Heart left ventricle (tissue), 16 donors: Measurements from ENCODE around the gene DCPS. TPM values are rescaled to one million over a fixed set of nuclear protein-coding genes. Genes with fewer than 3 reads are reported as not detected.
"Not testable (repeated sequence)": the region's sequence is repeated elsewhere in the genome, so short reads cannot be mapped to it uniquely, and the experiment has no call there.

ENCODE experiments used
- ATAC-seq, 4 donors: fragments of 200-7000 bp; cut with Tn5 transposase; one replicate each; pipeline ENCODE4 v1.9.1; 2020 to 2022; ENCODE audit warnings: moderate library complexity in 4 of 4, mild to moderate bottlenecking in 3 of 4, moderate number of reproducible peaks in 1 of 4
- DNase-seq, 5 donors: peaks; one replicate each; pipeline ENCODE4 v3.0.0-alpha.2; 2020
- H3K27ac ChIP-seq, 12 donors: fragments of 200-600 bp; sonication (generic) in 4 of 12; one replicate each; pipeline versions ENCODE4 v1.5.0 to v1.8.0; 2016 to 2022; ENCODE audit warnings: mild to moderate bottlenecking in 2 of 12
- H3K27me3 ChIP-seq, 9 donors: fragments of 200-600 bp; sonication (generic) in 2 of 9; one replicate each; pipeline versions ENCODE4 v1.5.1 to v1.8.0; 2016 to 2022; ENCODE audit warnings: mild to moderate bottlenecking in 3 of 9
- H3K36me3 ChIP-seq, 9 donors: fragments of 200-600 bp; sonication (generic) in 2 of 9; one replicate each; pipeline versions ENCODE4 v1.5.0 to v1.8.0; 2018 to 2022; ENCODE audit warnings: mild to moderate bottlenecking in 2 of 9
- H3K4me1 ChIP-seq, 12 donors: fragments of 200-600 bp; sonication (generic) in 4 of 12; one replicate each; pipeline versions ENCODE4 v1.5.0 to v1.8.0; 2016 to 2022; ENCODE audit warnings: mild to moderate bottlenecking in 3 of 12
- H3K4me3 ChIP-seq, 12 donors: fragments of 200-600 bp; sonication (generic) in 4 of 12; one replicate each; pipeline versions ENCODE4 v1.5.0 to v1.8.0; 2017 to 2022; ENCODE audit warnings: mild to moderate bottlenecking in 9 of 12, moderate library complexity in 4 of 12
- H3K9me3 ChIP-seq, 12 donors: fragments of 200-600 bp; sonication (generic) in 4 of 12; one replicate each; pipeline versions ENCODE4 v1.5.0 to v1.8.0; 2016 to 2022; ENCODE audit warnings: mild to moderate bottlenecking in 1 of 12
- POLR2A ChIP-seq, 2 donors: fragments of 450-650 bp; IDR thresholded peaks; one replicate each; pipeline ENCODE4 v1.6.1; 2017; ENCODE audit warnings: antibody characterized with exemption in 2 of 2, mild to moderate bottlenecking in 2 of 2, moderate library complexity in 2 of 2
- WGBS, 4 donors: extraction: QIAGEN DNeasy Blood & Tissue Kit in 2 of 4; methylation state at CpG; one replicate each; pipeline versions ENCODE4 v1.1.5 to v1.1.7; 2013 to 2018; 5-methylcytosine and 5-hydroxymethylcytosine counted together
- intact Hi-C, 10 donors: fragments of 100-400 bp; cut with DNase I; formaldehyde crosslinking; loops; one replicate each; pipeline versions ENCODE4 v1.11.1 to v1.14.2; 2022
- polyA plus RNA-seq, 2 donors: library from polyadenylated mRNA; stranded (reverse); fragments of 200-250 nt; gene quantifications; one replicate each; pipeline ENCODE4 v1.2.3, GENCODE V29; 2013
- total RNA-seq, 9 donors: library from RNA; depleted of rRNA in 2 of 9; stranded (reverse); fragments of >200 nt in 2 of 9; fragmentation: NEBNext Ultra II Directional in 3 of 9; extraction: Animal tissue kit (Norgen Biotek cat#: 25700) in 3 of 9; gene quantifications; one replicate each; pipeline versions ENCODE4 v1.1.0 to v1.2.4, GENCODE V29; 2016 to 2023
- TF ChIP-seq, protein P1 (sequence below), 12 donors: fragments of 200-600 bp; sonication (generic) in 4 of 12; IDR thresholded peaks; one replicate each; pipeline versions ENCODE4 v1.5.0 to v1.8.0; 2018 to 2022; ENCODE audit warnings: antibody characterized with exemption in 12 of 12, mild to moderate bottlenecking in 5 of 12
- donor health status: ischemic (EF 13 %, LVEDD 7.1; RV severe dilation, severe dysfunction).
- donor health status: healthy with polysubstance abuse.
- donor health status: DM: no; HTN: yes; CAD: no.
- donor health status: DM: no; HTN: no; CAD: no.
- donor health status: ischemic (EF 25% LVEDD 6.9; RV normal size, moderate dysfunction).
- donor health status: ischemic (EF 25% LVEDD 5.7; RV mildly dilated, moderate dysfunction).
- donor health status: healthy.
- donor health status: DM: yes; HTN: yes; CAD: no.
- donor health status: ischemic (EF 35%, LVEDD 5.7; RV mildly dilated, moderate dysfunction).
- donor health status: nonischemic (EF 11% LVEDD 7.7; RV severe dilation, severe dysfunction).
- donor health status: DM: yes; HTN: yes; CAD: no.
- donor health status: PGD.
- donor health status: ischemic (EF 29% LVEDD 5.4; RV normal size, mild dysfunction).
- donor health status: nonischemic (EF 23%, LVEDD 6.1; RV moderate dilation, normal function).

DCPS gene
- total and polyA plus RNA-seq, 11 donors = 7.7 to 18.9 (median 11.1) TPM

DNA sequence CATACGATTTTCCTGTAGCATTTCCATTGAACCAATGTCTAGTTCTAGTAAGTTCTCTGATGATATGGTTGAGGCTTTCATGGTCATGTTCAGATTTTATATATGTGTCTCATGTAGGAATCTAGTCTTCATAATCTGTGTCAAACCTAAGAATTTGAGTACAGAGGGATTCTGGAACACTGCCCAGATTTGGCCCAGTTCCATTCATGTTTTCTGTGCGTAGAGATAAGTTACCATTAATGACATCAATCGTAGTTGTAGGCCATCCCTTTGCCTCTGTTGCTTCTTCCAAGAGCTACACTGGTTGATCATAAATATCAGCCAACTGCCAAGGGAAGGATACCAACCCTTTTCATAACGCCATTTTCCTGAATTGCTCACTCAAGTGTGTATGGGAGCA is 74.9 kb downstream of the DCPS start:
- intact Hi-C loops = no loop called here
- peak overlapping the region in 2 of 12 donors; percentile 5 to 18 for H3K27ac ChIP-seq
- H3K27me3 ChIP-seq = no peaks in the 10 kb centered on the region
- ATAC-seq = peak in 2 of 4 donors; percentile 28 to 33
- no peak for DNase-seq
- TF ChIP-seq, protein P1, sequence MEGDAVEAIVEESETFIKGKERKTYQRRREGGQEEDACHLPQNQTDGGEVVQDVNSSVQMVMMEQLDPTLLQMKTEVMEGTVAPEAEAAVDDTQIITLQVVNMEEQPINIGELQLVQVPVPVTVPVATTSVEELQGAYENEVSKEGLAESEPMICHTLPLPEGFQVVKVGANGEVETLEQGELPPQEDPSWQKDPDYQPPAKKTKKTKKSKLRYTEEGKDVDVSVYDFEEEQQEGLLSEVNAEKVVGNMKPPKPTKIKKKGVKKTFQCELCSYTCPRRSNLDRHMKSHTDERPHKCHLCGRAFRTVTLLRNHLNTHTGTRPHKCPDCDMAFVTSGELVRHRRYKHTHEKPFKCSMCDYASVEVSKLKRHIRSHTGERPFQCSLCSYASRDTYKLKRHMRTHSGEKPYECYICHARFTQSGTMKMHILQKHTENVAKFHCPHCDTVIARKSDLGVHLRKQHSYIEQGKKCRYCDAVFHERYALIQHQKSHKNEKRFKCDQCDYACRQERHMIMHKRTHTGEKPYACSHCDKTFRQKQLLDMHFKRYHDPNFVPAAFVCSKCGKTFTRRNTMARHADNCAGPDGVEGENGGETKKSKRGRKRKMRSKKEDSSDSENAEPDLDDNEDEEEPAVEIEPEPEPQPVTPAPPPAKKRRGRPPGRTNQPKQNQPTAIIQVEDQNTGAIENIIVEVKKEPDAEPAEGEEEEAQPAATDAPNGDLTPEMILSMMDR (IDR thresholded peaks at IDR 0.05) = no peak
- TF ChIP-seq POLR2A (IDR thresholded peaks at IDR 0.05) = no peak
- WGBS, 4 donors = 30 to 40% (median 37%) methylated on average over 4 of the region's 4 CpGs
- no peak overlapping the region for H3K4me3 ChIP-seq
- no peaks in the 10 kb centered on the region for H3K9me3 ChIP-seq
- H3K4me1 ChIP-seq = peaks cover 0 to 72% (median 23%) of the 10 kb centered on the region in 12 donors
- H3K36me3 ChIP-seq = peaks cover 0 to 3% (median 0%) of the 10 kb centered on the region in 9 donors

DNA sequence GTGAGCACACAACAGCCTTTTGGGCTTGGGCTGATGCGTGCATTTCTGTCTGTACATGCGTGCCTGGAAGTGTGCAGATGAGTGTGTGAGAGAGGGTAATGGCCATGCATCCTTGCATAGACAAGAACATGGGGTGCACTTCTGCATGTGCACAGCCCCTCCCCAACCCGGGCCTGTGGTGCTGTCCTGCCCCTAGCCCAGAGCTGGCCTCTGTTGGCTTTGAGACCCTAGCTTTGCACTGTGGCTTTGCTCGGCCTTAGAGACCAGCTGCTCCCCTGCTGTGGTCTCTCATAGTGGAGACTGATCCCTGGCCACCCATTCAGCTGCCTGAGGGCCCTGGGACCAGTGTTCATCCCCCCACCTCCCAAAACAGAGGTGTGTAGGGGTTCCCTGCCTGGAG is 77.0 kb downstream of the DCPS start:
- peaks cover 0 to 65% (median 25%) of the 10 kb centered on the region in 12 donors for H3K4me1 ChIP-seq
- no peaks in the 10 kb centered on the region for H3K9me3 ChIP-seq
- intact Hi-C loops = no loop called here
- no peak for TF ChIP-seq POLR2A (IDR thresholded peaks at IDR 0.05)
- TF ChIP-seq, protein P1 (IDR thresholded peaks at IDR 0.05) = no peak
- no peak overlapping the region for H3K4me3 ChIP-seq
- WGBS, 4 donors = 83 to 95% (median 89%) methylated on average over 3 to 4 of the region's 4 CpGs
- H3K36me3 ChIP-seq = peaks cover 0 to 3% (median 0%) of the 10 kb centered on the region in 9 donors
- ATAC-seq (no peak), DNase-seq (no peak)
- no peak overlapping the region for H3K27ac ChIP-seq
- no peaks in the 10 kb centered on the region for H3K27me3 ChIP-seq

GRCh38 chr11:126381960-126382359 is 78.1 kb downstream of the DCPS start:
- peak; percentile 1 to 39 (median 6) for ATAC-seq
- H3K9me3 ChIP-seq, H3K4me3 ChIP-seq, DNase-seq, intact Hi-C loops, H3K27me3 ChIP-seq, H3K27ac ChIP-seq, H3K36me3 ChIP-seq: not testable (repeated sequence)
- H3K4me1 ChIP-seq = peaks cover 0 to 67% (median 27%) of the 10 kb centered on the region in 12 donors
- WGBS, 4 donors = 51 to 82% (median 57%) methylated on average over 4 to 6 of the region's 10 CpGs; no CpG with 5 or more reads in 1 of the 4 donors

- 92 to 100% (median 95%) methylated on average over 2 to 4 of the region's 4 CpGs; no CpG with 5 or more reads in 1 of the 4 donors for WGBS, 4 donors
- not testable (repeated sequence) for DNase-seq
- peaks cover 0 to 74% (median 33%) of the 10 kb centered on the region in 12 donors for H3K4me1 ChIP-seq
These were observed 78.8 kb downstream of the DCPS start for GRCh38 chr11:126382641-126383040.

DNA sequence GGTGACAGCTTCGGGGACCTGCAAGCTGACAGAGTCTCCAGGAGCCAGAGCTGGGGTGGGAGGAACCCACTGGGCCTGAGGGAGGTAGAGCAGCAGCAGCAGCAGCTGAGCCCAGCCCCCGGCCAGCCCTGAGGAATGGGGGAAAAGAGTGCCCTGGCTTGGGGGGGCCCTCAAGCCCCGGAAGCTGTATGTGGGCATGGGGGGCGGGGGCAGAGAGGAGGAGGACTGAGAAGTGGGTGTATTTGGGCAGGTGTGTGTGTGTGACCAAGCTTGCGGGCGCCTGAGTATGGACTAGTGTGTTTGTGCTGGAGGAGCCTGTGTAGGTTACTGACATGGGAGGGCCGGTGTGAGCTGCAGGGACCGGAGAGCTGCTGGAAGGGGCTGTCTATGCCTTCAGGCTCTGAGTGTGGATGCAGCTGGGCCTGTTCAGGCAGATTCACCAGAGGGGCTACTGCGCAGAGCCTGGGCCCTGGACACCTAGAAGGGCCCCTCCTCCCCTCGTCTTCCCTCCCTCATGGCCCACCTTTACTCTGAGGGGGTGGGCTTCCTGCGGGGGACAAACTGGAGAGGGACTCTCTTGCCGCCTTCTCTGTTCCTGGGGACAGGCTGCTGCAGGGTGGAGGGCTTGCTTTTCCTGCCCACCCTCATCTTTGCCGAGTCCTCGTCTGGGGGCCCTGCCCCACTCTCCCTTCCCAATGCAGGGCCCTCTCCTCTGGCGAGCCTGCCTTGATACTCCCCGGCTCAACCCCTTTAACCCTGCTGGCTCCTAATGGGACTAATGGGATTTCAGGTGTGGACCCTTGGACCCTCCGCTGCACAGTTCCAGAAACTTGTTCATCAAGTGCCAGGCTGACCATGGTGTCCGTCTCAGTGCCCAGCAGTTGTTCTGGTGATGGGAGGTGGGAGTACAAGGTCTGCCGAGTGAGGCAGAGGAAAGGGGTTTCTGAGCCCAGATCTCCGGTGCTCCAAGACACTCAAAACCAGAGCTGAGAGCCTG is 79.8 kb downstream of the DCPS start:
- 78 to 86% (median 83%) methylated on average over 16 to 20 of the region's 20 CpGs for WGBS, 4 donors
- DNase-seq = no peak
- Histone ChIP-seq H3K27ac (peak overlapping the region in 1 of 12 donors; percentile 28), H3K4me1 (peaks cover 4 to 76% (median 34%) of the 10 kb centered on the region in 12 donors), H3K4me3 (no peak overlapping the region), H3K27me3 (no peaks in the 10 kb centered on the region), H3K36me3 (peaks cover 0 to 3% (median 0%) of the 10 kb centered on the region in 9 donors), H3K9me3 (no peaks in the 10 kb centered on the region)
- no peak for TF ChIP-seq POLR2A (IDR thresholded peaks at IDR 0.05)
- TF ChIP-seq, protein P1 (IDR thresholded peaks at IDR 0.05) = no peak
- ATAC-seq = no peak
- intact Hi-C loops = no loop called here

More at GRCh38 chr11:126382641-126383040, 78.8 kb downstream of the DCPS start:
- H3K27ac ChIP-seq, H3K4me3 ChIP-seq, H3K27me3 ChIP-seq, H3K9me3 ChIP-seq, ATAC-seq, intact Hi-C loops, H3K36me3 ChIP-seq: not testable (repeated sequence)
